ENCODE data around the gene THAP4. TPM values are rescaled to one million over a fixed set of nuclear protein-coding genes. Genes with fewer than 3 reads are reported as not detected.
A peak's percentile ranks its signal among the peaks of the same experiment; 100 is the strongest.

Gene THAP4
- total RNA-seq, 2 donors from 2014 or later = 54.6 to 66.1 TPM

DNA sequence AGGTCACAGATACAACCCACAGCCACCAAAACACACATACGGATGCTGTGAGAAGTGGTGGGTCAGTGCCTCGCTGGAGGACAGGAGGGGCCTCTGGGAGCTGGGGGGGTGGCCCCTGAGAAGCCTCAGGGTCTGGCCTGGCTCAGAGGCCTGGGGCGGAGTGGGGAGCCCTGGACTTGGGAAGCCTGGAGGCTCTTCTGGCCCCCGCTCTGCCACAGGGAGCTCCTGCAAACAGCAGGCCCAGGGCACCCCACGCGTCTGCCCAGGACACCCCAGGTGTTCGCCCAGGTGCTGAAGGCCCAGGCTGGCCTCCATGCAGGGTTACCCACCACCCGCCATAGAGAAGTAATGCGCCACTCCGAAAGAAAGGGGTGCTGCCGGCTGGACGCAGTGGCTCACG, 25.9 kb downstream of the THAP4 start:
- H3K4me1 ChIP-seq (ENCODE audit: control insufficient read depth, insufficient read depth, low read length) = no peaks in the 10 kb centered on the region
- peaks cover 4% of the 10 kb centered on the region for H3K36me3 ChIP-seq (ENCODE audit: control insufficient read depth, insufficient read depth, low read length)
- no peaks in the 10 kb centered on the region for H3K27me3 Mint-ChIP-seq (ENCODE audit: insufficient read depth)
- no peaks in the 10 kb centered on the region for H3K9me3 Mint-ChIP-seq
- WGBS, 2 experiments (ENCODE audit: insufficient coverage in 1 of 2, insufficient read length in 1 of 2) = 96 to 98% methylated on average over 5 to 13 of the region's 13 CpGs
- H3K27me3 ChIP-seq (ENCODE audit: control insufficient read depth, insufficient read depth, low read length, poor library complexity, severe bottlenecking) = no peaks in the 10 kb centered on the region
- no peak overlapping the region for H3K27ac ChIP-seq (ENCODE audit: low read depth, low read length)
- DNase-seq = no peak
- H3K4me3 ChIP-seq (ENCODE audit: low read length) = peak overlapping the region; percentile 73
- TF ChIP-seq, protein P1, sequence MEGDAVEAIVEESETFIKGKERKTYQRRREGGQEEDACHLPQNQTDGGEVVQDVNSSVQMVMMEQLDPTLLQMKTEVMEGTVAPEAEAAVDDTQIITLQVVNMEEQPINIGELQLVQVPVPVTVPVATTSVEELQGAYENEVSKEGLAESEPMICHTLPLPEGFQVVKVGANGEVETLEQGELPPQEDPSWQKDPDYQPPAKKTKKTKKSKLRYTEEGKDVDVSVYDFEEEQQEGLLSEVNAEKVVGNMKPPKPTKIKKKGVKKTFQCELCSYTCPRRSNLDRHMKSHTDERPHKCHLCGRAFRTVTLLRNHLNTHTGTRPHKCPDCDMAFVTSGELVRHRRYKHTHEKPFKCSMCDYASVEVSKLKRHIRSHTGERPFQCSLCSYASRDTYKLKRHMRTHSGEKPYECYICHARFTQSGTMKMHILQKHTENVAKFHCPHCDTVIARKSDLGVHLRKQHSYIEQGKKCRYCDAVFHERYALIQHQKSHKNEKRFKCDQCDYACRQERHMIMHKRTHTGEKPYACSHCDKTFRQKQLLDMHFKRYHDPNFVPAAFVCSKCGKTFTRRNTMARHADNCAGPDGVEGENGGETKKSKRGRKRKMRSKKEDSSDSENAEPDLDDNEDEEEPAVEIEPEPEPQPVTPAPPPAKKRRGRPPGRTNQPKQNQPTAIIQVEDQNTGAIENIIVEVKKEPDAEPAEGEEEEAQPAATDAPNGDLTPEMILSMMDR (conservative IDR thresholded peaks at IDR 0.05) = no peak
- peak overlapping the region; percentile 66 for H3K9ac ChIP-seq (ENCODE audit: extremely low read depth, low read length, poor library complexity, severe bottlenecking)
- peak overlapping the region; percentile 58 for H3K4me3 Mint-ChIP-seq
- H3K36me3 Mint-ChIP-seq (ENCODE audit: low read depth) = peaks cover 2% of the 10 kb centered on the region
- H3K4me1 Mint-ChIP-seq = peaks cover 3% of the 10 kb centered on the region
- H3K9me3 ChIP-seq (ENCODE audit: control insufficient read depth, low read length) = no peaks in the 10 kb centered on the region
- no peak overlapping the region for H3K27ac Mint-ChIP-seq

GRCh38 chr2:241609859-241610793, 26.8 kb downstream of the THAP4 start:
- DNase-seq = peak; percentile 98
- Mint-ChIP-seq H3K4me1 (peaks cover 2% of the 10 kb centered on the region), H3K27ac (peak overlapping the region; percentile 79), H3K4me3 (peak overlapping the region; percentile 58), H3K9me3 (no peaks in the 10 kb centered on the region), H3K36me3 (ENCODE audit: low read depth) (peaks cover 2% of the 10 kb centered on the region), H3K27me3 (ENCODE audit: insufficient read depth) (no peaks in the 10 kb centered on the region)
- H3K9ac ChIP-seq (ENCODE audit: extremely low read depth, low read length, poor library complexity, severe bottlenecking) = peak overlapping the region; percentile 66
- H3K27me3 ChIP-seq (ENCODE audit: control insufficient read depth, insufficient read depth, low read length, poor library complexity, severe bottlenecking) = no peaks in the 10 kb centered on the region
- H3K9me3 ChIP-seq (ENCODE audit: control insufficient read depth, low read length) = no peaks in the 10 kb centered on the region
- TF ChIP-seq, protein P1 (conservative IDR thresholded peaks at IDR 0.05) = peak; percentile 78
- peak overlapping the region; percentile 75 for H3K4me3 ChIP-seq (ENCODE audit: low read length)
- peak overlapping the region; percentile 38 for H3K27ac ChIP-seq (ENCODE audit: low read depth, low read length)
- WGBS, 2 experiments (ENCODE audit: insufficient coverage in 1 of 2, insufficient read length in 1 of 2) = 15 to 34% methylated on average over 17 to 76 of the region's 76 CpGs
- peaks cover 12% of the 10 kb centered on the region for H3K36me3 ChIP-seq (ENCODE audit: control insufficient read depth, insufficient read depth, low read length)
- H3K4me1 ChIP-seq (ENCODE audit: control insufficient read depth, insufficient read depth, low read length) = no peaks in the 10 kb centered on the region

GRCh38 chr2:241608881-241609280, 28.1 kb downstream of the THAP4 start:
- Histone ChIP-seq H3K9ac (ENCODE audit: extremely low read depth, low read length, poor library complexity, severe bottlenecking) (no peak overlapping the region), H3K27me3 (ENCODE audit: control insufficient read depth, insufficient read depth, low read length, poor library complexity, severe bottlenecking) (no peaks in the 10 kb centered on the region), H3K4me1 (ENCODE audit: control insufficient read depth, insufficient read depth, low read length) (no peaks in the 10 kb centered on the region), H3K4me3 (ENCODE audit: low read length) (no peak overlapping the region), H3K27ac (ENCODE audit: low read depth, low read length) (no peak overlapping the region), H3K36me3 (ENCODE audit: control insufficient read depth, insufficient read depth, low read length) (peaks cover 16% of the 10 kb centered on the region), H3K9me3 (ENCODE audit: control insufficient read depth, low read length) (no peaks in the 10 kb centered on the region)
- Mint-ChIP-seq H3K4me3 (peak overlapping the region; percentile 58), H3K9me3 (no peaks in the 10 kb centered on the region), H3K27ac (peak overlapping the region; percentile 72), H3K27me3 (ENCODE audit: insufficient read depth) (no peaks in the 10 kb centered on the region), H3K36me3 (ENCODE audit: low read depth) (peaks cover 6% of the 10 kb centered on the region), H3K4me1 (peaks cover 2% of the 10 kb centered on the region)
- 93 to 95% methylated on average over 10 of the region's 10 CpGs for WGBS, 2 experiments (ENCODE audit: insufficient coverage in 1 of 2, insufficient read length in 1 of 2)
- TF ChIP-seq, protein P1 (conservative IDR thresholded peaks at IDR 0.05) = no peak
- no peak for DNase-seq

Data from endodermal cell (in vitro differentiated cells).